Cardiac fibroblast (primary cell): Measurements from ENCODE around the gene DENND4C.
"Not testable (repeated sequence)": the region's sequence is repeated elsewhere in the genome, so short reads cannot be mapped to it uniquely, and the experiment has no call there.

ENCODE experiments used
- DNase-seq, 2 donors: peaks; one replicate each; pipeline versions ENCODE4 v3.0.0 to v3.0.0-alpha.2; 2010; ENCODE audit warnings: low read depth in 2 of 2
- H3K4me3 ChIP-seq, 2 donors: replicated peaks in 1 of 2; 1 replicate in 1 of 2; 2 replicates in 1 of 2; pipeline ENCODE4 v1.5.1; 2011; ENCODE audit warnings: low read depth in 2 of 2, low read length in 2 of 2, mild to moderate bottlenecking in 2 of 2, moderate library complexity in 1 of 2
- TF ChIP-seq, protein P1 (sequence below): IDR thresholded peaks from one replicate; pipeline ENCODE4 v1.5.1; 2011; ENCODE audit warnings: low read depth, mild to moderate bottlenecking, low read length, inconsistent platforms

The DENND4C gene

DNA sequence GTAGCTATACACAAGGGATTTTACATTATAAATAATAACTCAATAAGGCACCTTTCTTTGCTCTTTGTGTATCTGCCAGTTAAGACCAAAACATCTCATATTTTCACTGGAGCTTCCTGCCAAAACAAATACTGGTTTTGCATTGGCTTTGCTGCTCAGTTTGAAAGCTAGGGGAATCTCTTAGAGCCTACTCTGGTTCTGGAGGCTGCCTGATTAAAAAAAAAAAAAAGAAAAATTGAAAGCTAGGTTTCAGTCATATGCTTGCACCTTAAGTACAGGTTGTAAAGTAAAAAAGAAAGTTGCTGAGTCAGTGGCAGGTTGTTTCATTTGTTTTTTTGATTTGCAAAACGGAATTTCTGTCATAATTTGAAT lies 2.3 kb downstream of the DENND4C start:
- DNase-seq: peak; percentile 60 to 62
- H3K4me3 ChIP-seq: peak overlapping the region; percentile 14 to 93
- TF ChIP-seq, protein P1, sequence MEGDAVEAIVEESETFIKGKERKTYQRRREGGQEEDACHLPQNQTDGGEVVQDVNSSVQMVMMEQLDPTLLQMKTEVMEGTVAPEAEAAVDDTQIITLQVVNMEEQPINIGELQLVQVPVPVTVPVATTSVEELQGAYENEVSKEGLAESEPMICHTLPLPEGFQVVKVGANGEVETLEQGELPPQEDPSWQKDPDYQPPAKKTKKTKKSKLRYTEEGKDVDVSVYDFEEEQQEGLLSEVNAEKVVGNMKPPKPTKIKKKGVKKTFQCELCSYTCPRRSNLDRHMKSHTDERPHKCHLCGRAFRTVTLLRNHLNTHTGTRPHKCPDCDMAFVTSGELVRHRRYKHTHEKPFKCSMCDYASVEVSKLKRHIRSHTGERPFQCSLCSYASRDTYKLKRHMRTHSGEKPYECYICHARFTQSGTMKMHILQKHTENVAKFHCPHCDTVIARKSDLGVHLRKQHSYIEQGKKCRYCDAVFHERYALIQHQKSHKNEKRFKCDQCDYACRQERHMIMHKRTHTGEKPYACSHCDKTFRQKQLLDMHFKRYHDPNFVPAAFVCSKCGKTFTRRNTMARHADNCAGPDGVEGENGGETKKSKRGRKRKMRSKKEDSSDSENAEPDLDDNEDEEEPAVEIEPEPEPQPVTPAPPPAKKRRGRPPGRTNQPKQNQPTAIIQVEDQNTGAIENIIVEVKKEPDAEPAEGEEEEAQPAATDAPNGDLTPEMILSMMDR: peak; percentile 13

DNA sequence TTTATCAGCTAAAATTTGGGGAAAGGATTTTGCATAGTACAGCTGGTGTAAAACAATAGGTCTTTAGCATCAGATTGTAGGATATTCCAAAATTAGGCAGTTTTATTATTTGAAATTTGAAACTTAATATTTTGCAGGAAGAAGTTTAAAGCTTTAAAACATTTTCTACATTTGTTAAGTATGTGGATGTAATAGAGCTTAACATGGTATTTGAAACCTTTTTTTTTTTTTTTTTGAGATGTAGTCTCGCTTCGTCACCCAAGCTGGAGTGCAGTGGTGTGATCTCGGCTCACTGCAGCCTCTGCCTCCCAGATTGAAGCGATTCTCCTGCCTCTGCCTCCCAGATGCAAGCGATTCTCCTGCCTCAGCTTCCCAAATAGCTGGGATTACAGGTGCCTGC lies 2.9 kb downstream of the DENND4C start:
- H3K4me3 ChIP-seq: peak overlapping the region in 1 of 2 donors; percentile 14
- DNase-seq: no peak
- TF ChIP-seq, protein P1: no peak

DNA sequence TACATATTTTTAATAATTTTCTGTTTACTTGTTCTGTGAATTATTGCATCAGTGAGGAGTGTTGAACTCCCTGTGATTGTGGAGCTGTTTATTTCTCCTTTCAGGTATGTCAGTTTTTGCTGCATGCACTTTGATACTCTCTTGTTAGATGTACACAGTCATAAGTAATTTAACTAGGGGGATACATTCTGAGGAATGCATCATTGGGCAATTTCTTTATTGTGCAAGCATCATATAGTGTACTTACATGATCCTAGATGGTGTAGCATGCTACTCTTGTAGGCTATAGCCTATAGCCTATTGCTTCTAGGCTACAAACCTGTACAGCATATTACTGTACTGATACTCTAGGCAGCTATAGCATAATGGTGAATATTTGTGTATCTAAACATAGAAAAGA lies 9.5 kb downstream of the DENND4C start:
- TF ChIP-seq, protein P1: no peak
- no peak overlapping the region for H3K4me3 ChIP-seq
- DNase-seq: peak in 1 of 2 donors; percentile 26

DNA sequence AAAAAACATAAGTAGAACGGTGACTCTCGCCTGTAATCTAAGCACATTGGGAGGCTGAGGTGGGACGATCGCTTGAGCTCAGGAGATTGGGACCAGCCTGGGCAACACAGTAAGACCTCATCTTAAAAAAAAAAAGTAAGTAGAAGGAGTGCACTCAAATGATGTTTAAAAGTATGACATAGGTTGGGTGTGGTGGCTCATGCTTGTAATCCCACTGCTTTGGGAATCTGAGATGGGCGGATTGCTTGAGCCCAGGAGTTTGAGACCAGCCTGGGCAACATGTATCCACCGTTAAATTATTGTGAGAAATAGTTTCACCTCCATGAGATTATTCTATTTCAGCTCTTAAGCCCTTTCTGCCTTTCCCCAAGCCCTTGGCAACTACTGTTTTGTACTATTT lies 11.2 kb downstream of the DENND4C start:
- no peak for DNase-seq
- TF ChIP-seq, protein P1: no peak
- H3K4me3 ChIP-seq: no peak overlapping the region

DNA sequence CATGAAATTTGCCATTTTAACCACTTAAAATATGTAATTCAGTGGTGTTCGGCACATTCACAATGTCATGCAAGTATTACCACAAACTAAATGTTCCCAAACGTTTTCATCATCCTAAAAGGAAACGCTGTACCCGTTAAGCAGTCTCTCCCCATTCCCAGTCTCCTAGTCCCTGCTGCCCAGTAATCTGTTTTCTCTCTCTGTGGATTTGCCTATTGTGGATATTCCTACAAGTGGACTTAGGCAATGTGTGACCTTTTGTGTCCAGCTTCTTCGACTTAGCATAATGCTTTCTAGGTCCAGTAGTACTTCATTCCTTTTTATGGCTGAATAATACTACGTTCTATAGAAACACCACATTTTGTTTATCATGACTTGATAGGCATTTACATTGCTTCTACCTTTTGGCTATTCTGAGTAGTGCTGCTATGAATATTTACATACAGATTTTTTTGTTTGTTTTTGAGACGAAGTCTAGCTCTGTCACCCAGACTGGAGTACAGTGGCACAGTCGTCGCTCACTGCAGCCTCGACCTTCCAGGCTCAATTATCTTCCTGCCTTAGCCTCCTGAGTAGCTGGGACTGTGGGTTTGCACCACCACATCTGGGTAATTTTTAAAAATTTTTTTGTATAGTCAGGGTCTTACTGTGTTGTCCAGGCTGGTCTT lies 13.0 kb downstream of the DENND4C start:
- no peak overlapping the region for H3K4me3 ChIP-seq
- TF ChIP-seq, protein P1: no peak
- DNase-seq: no peak

DNA sequence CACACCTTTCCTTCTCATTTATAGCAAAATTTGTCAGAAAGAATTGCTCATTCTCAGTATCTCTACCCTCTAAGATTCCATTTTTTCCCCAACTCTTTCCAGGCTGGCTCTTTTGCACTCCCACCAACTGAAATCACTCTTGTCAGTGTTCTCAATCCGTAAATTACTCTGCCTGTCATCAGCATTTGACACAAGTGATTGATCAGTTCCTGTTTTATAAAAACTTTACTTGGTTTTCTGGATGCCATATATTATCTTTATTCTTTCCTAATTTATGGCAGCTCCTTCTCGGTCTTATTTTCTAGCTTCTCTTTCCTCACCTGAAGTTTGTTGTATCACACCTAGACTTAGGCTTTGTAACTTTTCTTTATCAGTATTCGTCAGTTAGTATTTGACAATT lies 16.4 kb downstream of the DENND4C start:
- DNase-seq: no peak
- TF ChIP-seq, protein P1: no peak
- H3K4me3 ChIP-seq: no peak overlapping the region

DNA sequence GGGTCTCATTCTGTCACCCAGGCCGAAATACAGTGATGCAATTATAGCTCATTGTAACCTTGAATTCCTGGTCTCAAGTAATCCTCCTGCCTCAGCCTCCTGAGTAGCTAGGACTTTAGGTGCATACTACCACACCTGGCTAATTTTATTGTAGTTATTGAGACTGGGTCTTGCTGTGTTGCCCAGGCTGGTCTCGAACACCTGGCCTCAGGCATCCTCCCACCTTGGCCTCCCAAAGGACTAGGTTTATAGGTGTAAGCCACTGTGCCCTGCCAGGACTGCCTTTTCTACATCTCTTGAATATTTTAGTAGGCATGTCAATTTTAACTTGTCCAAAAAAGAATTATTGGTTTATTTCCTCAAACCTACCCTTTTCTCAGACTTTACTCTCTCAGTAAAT lies 16.9 kb downstream of the DENND4C start:
- H3K4me3 ChIP-seq: no peak overlapping the region
- TF ChIP-seq, protein P1: no peak
- no peak for DNase-seq

DNA sequence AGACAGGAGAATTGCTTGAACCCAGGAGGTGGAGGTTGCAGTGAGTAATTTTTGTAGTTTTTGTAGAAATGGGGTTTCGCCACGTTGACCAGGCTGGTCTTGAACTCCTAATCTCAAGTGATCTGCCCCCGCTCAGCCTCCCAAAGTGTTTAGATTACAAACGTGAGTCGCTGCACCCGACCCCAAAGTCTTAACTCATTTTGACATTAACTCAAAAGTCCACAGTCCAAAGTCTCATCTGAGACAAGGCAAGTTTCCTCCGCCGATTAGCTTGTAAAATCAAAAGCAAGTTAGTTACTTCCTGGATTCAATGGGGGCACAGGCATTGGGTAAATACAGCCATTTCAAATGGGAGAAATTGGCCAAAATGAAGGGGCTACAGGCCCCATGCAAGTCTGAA lies 19.9 kb downstream of the DENND4C start:
- DNase-seq, H3K4me3 ChIP-seq: not testable (repeated sequence)

DNA sequence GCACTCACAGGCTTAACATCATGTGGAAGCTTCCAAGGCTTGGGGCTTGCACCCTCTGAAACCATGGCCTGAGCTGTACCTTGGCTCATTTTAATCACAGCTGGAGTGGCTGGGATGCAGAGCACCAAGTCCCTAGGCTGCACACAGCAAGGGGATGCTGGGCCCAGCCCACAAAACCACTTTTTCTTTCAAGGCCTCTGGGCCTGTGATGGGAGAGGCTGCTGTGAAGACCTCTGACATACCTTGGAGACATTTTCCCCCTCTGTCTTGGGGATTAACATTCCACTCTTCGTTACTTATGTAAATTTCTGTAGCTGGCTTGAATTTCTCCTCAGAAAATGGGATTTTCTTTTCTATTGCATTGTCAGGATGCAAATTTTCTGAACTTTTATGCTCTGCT lies 20.7 kb downstream of the DENND4C start:
- DNase-seq, H3K4me3 ChIP-seq: not testable (repeated sequence)

DNA sequence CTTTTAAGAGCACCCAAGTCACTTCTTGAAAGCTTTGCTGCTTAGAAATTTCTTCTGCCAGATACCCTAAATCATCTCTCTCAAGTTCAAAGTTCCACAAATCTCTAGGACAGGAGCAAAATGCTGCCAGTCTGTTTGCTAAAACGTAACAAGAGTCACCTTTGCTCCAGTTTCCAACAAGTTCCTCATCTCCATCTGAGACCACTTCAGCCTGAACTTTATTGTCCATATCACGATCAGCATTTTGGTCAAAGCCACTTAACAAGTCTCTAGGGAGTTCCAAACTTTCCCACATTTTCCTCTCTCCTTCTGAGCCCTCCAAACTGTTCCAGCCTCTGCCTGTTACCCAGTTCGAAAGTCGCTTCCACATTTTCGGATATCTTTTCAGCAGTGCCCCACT lies 21.1 kb downstream of the DENND4C start:
- not testable (repeated sequence) for H3K4me3 ChIP-seq, DNase-seq
